Keratinocyte (primary cell): ENCODE results near the gene NSUN3. TPM values are rescaled to one million over a fixed set of nuclear protein-coding genes. Genes with fewer than 3 reads are reported as not detected.
A peak's percentile ranks its signal among the peaks of the same experiment; 100 is the strongest.

Source experiments
- DNase-seq: peaks from one replicate; pipeline ENCODE4 v3.0.0-alpha.2; 2011; ENCODE audit warnings: low read depth, missing footprints, low spot score
- FAIRE-seq: peaks from 2 replicates; lab custom pipeline; 2011; peaks lifted over from hg19 to GRCh38; lab: Jason Lieb, UNC
- H2AFZ ChIP-seq: 2 replicates; pipeline ENCODE4 v1.6.0; 2012; ENCODE audit warnings: low read length, control low read depth, inconsistent platforms; ENCODE audit not compliant: control insufficient read depth
- H3K27ac ChIP-seq: 2 replicates; pipeline ENCODE4 v1.5.1; 2011; ENCODE audit warnings: low read length; ENCODE audit not compliant: control insufficient read depth, insufficient read depth
- H3K27me3 ChIP-seq: 3 replicates; pipeline ENCODE4 v1.6.0; 2011; ENCODE audit warnings: low read length; ENCODE audit not compliant: control insufficient read depth, insufficient read depth; ENCODE audit errors: extremely low read depth
- H3K36me3 ChIP-seq, 2 experiments: 2 replicates in 1 of 2; 3 replicates in 1 of 2; pipeline ENCODE4 v1.5.1; 2011; ENCODE audit warnings: low read length in 2 of 2, mild to moderate bottlenecking in 1 of 2; ENCODE audit not compliant: control insufficient read depth in 2 of 2, insufficient read depth in 2 of 2; ENCODE audit errors: extremely low read depth in 1 of 2
- H3K4me1 ChIP-seq: 3 replicates; pipeline ENCODE4 v1.5.1; 2011; ENCODE audit warnings: low read length; ENCODE audit not compliant: control insufficient read depth, insufficient read depth; ENCODE audit errors: extremely low read depth
- H3K4me2 ChIP-seq: 3 replicates; pipeline ENCODE4 v1.6.0; 2011; ENCODE audit warnings: low read depth, low read length; ENCODE audit not compliant: control insufficient read depth, insufficient read depth; ENCODE audit errors: extremely low read depth
- H3K4me3 ChIP-seq, 3 experiments: fragments of 200-600 bp in 1 of 3; sonication (generic) in 1 of 3; 2 replicates in 2 of 3; 3 replicates in 1 of 3; pipeline ENCODE4 v1.5.1; 2011 to 2016; ENCODE audit warnings: low read length in 3 of 3, mild to moderate bottlenecking in 3 of 3, control low read depth in 2 of 3, inconsistent platforms in 1 of 3, low read depth in 1 of 3, mixed read lengths in 1 of 3, mixed run types in 1 of 3, moderate library complexity in 1 of 3; ENCODE audit not compliant: control insufficient read depth in 2 of 3, insufficient read depth in 2 of 3; ENCODE audit errors: extremely low read depth in 1 of 3
- H3K79me2 ChIP-seq: 2 replicates; pipeline ENCODE4 v1.6.0; 2012; ENCODE audit warnings: low read length; ENCODE audit not compliant: control insufficient read depth, insufficient read depth
- H3K9ac ChIP-seq: 3 replicates; pipeline ENCODE4 v1.6.0; 2011; ENCODE audit warnings: low read length; ENCODE audit not compliant: control insufficient read depth, insufficient read depth; ENCODE audit errors: extremely low read depth
- H3K9me1 ChIP-seq: 3 replicates; pipeline ENCODE4 v1.6.0; 2011; ENCODE audit warnings: low read length; ENCODE audit not compliant: control insufficient read depth, insufficient read depth; ENCODE audit errors: extremely low read depth
- H3K9me3 ChIP-seq: 2 replicates; pipeline ENCODE4 v1.5.1; 2012; ENCODE audit warnings: low read depth, low read length; ENCODE audit not compliant: control insufficient read depth
- H4K20me1 ChIP-seq: 3 replicates; pipeline ENCODE4 v1.6.0; 2011; ENCODE audit warnings: low read length; ENCODE audit not compliant: control insufficient read depth, insufficient read depth; ENCODE audit errors: extremely low read depth
- CTCF ChIP-seq, 3 experiments: IDR thresholded peaks in 1 of 3; conservative IDR thresholded peaks in 1 of 3; optimal IDR thresholded peaks in 1 of 3; 2 replicates in 2 of 3; 3 replicates in 1 of 3; pipeline versions ENCODE3 to v1.5.1; 2011; ENCODE audit warnings: low read length in 3 of 3, mild to moderate bottlenecking in 3 of 3, moderate library complexity in 2 of 3, control low read depth in 1 of 3, inconsistent platforms in 1 of 3; ENCODE audit not compliant: insufficient read depth in 2 of 3; ENCODE audit errors: extremely low read depth in 1 of 3
- EZH2 ChIP-seq: IDR thresholded peaks from one replicate; pipeline ENCODE4 v1.6.1; 2012; ENCODE audit warnings: inconsistent platforms, mild to moderate bottlenecking, low read length, moderate library complexity
- dilution Hi-C: fragments of 300-500 bp; cut with MboI; formaldehyde crosslinking; loops from one replicate; pipeline ENCODE4 v1.7.0; 2020; ENCODE audit warnings: low sequenced_read_pairs; ENCODE audit not compliant: extremely low pct_ligation_motif_present
- polyA minus RNA-seq, 3 experiments: library from RNA; depleted of rRNA, polyadenylated mRNA; stranded (reverse); fragments of >200 nt; gene quantifications; 1 replicate in 1 of 3; 2 replicates in 1 of 3; 3 replicates in 1 of 3; pipeline ENCODE4 v1.2.3, GENCODE V29; 2011
- polyA plus RNA-seq, 5 experiments: library from polyadenylated mRNA; depleted of rRNA in 3 of 5; stranded (reverse) in 3 of 5; stranded (forward) in 1 of 5; unstranded in 1 of 5; fragments of >200 nt; gene quantifications; 1 replicate in 1 of 5; 2 replicates in 3 of 5; 3 replicates in 1 of 5; pipeline versions ENCODE4 v1.2.1 to v1.2.3, GENCODE V29; 2011 to 2012; ENCODE audit warnings: missing spikeins in 2 of 5, low read depth in 1 of 5, low replicate concordance in 1 of 5

The NSUN3 gene
- polyA plus RNA-seq = 3.7 to 6.4 TPM (median 4.2 TPM) in 3 replicates
- polyA plus RNA-seq (2011; ENCODE audit: low read depth) = 1.4 TPM
- 3.0 and 5.1 TPM in 2 replicates for polyA plus RNA-seq (2011; cell fraction: cytosol; rRNA removed)
- polyA plus RNA-seq (2011; cell fraction: nucleus; rRNA removed) = 5.1 and 5.2 TPM in 2 replicates
- polyA plus RNA-seq (2012; ENCODE audit: low replicate concordance) = 4.5 and 4.7 TPM in 2 replicates
- polyA minus RNA-seq = 9.3 to 23.6 TPM (median 10.1 TPM) in 3 replicates
- 1.3 TPM for polyA minus RNA-seq (2011; cell fraction: cytosol; rRNA and poly(A)+ RNA removed)
- polyA minus RNA-seq (2011; cell fraction: nucleus; rRNA and poly(A)+ RNA removed) = 8.5 and 13.8 TPM in 2 replicates

- Histone ChIP-seq H3K9me3 (no peaks in the 10 kb centered on the region), H3K9me1 (no peaks in the 10 kb centered on the region), H3K4me1 (no peaks in the 10 kb centered on the region), H3K36me3 (peaks cover 0 to 2% of the 10 kb centered on the region in 2 experiments), H3K27ac (peak within 1 kb of the TSS; percentile 95), H3K4me2 (peak within 1 kb of the TSS; percentile 78), H2AFZ (peak within 1 kb of the TSS; percentile 96), H3K4me3 (peak within 1 kb of the TSS; percentile 66 to 97 (median 91)), H4K20me1 (no peaks in the 10 kb centered on the region), H3K79me2 (no peaks in the 10 kb centered on the region), H3K27me3 (no peaks in the 10 kb centered on the region), H3K9ac (peak within 1 kb of the TSS; percentile 97)
- dilution Hi-C loops = no loop called here
- FAIRE-seq (peak; percentile 66), DNase-seq (peak; percentile 65)
- TF ChIP-seq EZH2 (no peak), CTCF (optimal IDR thresholded peaks at IDR 0.05 in 1 of 3, IDR thresholded peaks at IDR 0.05 in 1 of 3, conservative IDR thresholded peaks at IDR 0.05 in 1 of 3; ENCODE audit: extremely low read depth in 1 of 3, insufficient read depth in 2 of 3, low read length in 3 of 3) (no peak)
Observed at GRCh38 chr3:94062513-94063404, at the start of gene NSUN3, which contains the start of gene DHFR2. TSS of gene NSUN3 (plus strand) at chr3:94063061. CDS start at chr3:94063127, 66 bp downstream. TSS of gene DHFR2 (minus strand) at chr3:94062916. CDS start at chr3:94061511, 1,405 bp downstream.

GRCh38 chr3:94015025-94015424, 47.8 kb upstream of the NSUN3 start:
- Histone ChIP-seq H3K9me1 (no peaks in the 10 kb centered on the region), H3K4me1 (no peaks in the 10 kb centered on the region), H3K9ac (no peak overlapping the region), H3K27ac (no peak overlapping the region), H4K20me1 (no peaks in the 10 kb centered on the region), H2AFZ (no peak overlapping the region), H3K36me3 (no peaks in the 10 kb centered on the region), H3K27me3 (no peaks in the 10 kb centered on the region), H3K79me2 (no peaks in the 10 kb centered on the region), H3K4me2 (no peak overlapping the region), H3K4me3 (no peak overlapping the region), H3K9me3 (no peaks in the 10 kb centered on the region)
- dilution Hi-C loops = no loop called here
- DNase-seq (no peak), FAIRE-seq (no peak)
- TF ChIP-seq CTCF (optimal IDR thresholded peaks at IDR 0.05 in 1 of 3, IDR thresholded peaks at IDR 0.05 in 1 of 3, conservative IDR thresholded peaks at IDR 0.05 in 1 of 3; ENCODE audit: extremely low read depth in 1 of 3, insufficient read depth in 2 of 3, low read length in 3 of 3) (no peak), EZH2 (no peak)
